GM19043 (cell line): ENCODE results near the gene ATXN7L2.
"Not testable (repeated sequence)": the region's sequence is repeated elsewhere in the genome, so short reads cannot be mapped to it uniquely, and the experiment has no call there.

Source experiments
- ATAC-seq: cut with Tn5 transposase; IDR thresholded peaks from one replicate; pipeline ENCODE4 v1.9.1; 2021; ENCODE audit warnings: low read depth; ENCODE audit not compliant: unreplicated experiment

ATXN7L2 gene, protein sequence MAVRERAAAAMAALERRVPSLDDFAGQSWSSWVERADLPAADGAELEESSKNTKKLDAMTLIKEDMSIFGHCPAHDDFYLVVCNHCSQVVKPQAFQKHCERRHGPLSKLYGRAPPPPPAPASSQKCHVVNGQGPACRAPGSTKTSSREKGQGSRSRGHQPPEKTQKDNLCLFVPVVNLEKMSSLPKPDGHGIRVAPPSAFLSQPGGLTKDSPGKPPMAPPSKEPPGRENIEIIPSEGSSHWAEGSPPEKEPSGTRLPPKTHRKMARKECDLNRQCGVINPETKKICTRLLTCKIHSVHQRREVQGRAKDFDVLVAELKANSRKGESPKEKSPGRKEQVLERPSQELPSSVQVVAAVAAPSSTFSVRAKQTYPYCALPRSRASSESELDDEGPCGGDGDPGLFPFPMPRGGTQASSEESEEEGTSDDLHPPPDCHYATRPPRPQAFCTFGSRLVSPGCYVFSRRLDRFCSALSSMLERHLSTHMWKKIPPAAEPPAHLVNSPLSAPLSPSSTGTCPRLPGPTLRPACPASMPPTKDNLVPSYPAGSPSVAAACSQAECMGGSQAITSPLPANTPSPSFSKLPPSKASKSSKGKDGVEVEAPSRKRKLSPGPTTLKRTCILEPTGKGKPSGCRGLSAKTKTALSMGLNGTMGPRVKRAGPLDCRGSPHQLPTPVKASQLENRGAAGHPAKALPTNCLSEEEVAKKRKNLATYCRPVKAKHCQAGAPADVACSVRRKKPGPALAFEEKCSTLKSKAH

DNA sequence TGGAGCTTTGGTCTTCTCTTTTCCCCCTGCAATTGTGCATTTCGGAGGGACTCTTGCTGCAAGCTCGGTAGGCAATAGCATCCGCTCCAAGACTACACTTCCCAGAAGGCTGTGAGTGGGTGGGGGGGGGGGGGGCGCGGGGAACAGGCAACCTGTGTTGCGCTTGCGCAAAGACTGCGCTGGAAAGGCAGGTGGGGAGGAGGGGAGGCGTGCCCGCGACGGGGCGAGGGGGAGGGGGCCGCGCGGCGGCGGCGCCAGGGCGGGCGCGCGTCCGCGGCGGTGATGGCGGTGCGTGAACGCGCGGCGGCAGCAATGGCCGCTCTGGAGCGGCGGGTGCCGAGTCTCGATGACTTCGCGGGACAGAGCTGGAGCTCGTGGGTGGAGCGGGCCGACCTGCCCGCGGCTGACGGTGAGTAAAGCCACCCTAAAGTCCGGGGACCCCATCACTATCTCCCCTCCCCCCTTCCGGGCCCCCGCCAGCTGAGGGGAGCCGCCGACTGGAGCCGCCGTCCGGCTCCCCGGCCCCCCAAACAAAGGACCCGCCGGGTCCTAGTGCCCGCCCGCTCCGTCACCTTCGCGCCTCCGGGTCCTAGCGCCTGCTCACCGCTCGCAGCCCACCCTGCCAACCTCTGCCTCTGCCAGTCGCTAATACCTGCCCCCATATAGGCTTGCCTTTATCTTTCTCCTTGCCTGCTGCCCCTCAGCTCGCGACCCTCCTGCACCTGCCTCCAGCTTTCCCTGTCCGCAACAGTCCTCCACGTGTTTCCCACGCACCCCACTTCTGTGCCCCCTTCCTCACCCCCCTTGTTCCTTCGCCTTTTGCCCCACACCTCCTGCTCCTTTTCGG, at the start of gene ATXN7L2:
Gene ATXN7L2, plus strand, starts transcription at position 234 of the 847 bp plus-strand sequence. Its CDS starts 49 bp downstream, at position 283.
- ATAC-seq = peak; percentile 68

DNA sequence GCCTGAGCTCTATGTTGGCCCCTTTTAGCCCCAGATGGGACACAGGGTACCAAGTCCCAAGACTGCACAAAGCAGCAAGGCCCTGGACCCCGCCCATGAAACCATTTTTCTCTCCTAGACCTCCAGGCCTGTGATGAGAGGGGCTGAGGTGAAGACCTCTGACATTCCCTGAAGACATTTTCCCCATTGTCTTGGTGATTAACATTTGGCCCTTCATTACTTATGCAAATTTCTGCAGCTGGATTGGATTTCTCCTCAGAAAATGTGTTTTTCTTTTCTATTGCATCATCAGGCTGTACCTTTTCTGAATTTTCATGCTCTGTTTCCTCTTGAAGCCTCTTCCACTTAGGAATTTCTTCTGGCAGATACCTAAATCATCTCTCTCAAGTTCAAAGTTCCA, 49.2 kb upstream of the ATXN7L2 start:
- ATAC-seq = no peak

DNA sequence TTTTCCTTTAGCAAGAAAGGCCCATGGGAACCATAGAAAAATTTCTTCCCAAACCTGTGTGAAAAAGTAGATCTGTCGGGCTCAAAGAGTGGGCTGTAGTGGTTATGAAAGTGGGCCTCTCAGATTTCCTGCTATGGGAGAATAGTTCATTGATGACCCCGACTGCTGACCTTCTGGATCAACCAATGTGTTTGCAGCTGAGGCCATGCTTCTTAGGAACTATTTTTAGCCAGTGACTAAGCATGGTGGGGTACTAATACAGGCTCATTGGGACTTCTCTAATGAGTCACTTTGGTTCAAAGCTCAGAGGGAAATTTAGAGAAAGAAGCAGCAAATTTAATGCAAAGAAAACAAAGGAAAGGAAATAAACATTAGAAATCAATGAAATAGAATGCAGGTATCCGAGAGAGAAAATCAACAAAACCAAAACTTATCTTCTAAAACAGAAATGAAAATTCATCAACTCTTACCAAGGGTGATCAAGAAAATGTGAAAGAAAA, 44.9 kb upstream of the ATXN7L2 start:
- ATAC-seq = no peak

DNA sequence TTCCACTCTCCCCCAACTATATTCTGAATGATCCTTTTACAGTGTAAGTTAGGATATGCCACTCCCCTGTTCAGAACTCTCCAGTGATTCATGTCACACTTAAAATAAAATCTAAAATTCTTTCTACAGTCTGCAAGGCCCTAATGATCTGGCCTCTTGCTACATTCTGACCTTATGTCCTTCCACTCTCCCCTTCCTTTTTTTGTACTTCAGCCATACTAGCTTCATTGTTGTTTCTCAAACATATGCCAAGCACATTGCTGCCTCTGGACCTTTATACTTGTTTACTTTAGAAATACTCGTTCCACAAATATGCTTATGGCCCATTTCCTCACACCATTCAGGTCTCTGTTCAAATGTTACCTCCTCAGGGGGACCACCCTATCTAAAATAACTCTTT, 42.6 kb upstream of the ATXN7L2 start:
- ATAC-seq = no peak

DNA sequence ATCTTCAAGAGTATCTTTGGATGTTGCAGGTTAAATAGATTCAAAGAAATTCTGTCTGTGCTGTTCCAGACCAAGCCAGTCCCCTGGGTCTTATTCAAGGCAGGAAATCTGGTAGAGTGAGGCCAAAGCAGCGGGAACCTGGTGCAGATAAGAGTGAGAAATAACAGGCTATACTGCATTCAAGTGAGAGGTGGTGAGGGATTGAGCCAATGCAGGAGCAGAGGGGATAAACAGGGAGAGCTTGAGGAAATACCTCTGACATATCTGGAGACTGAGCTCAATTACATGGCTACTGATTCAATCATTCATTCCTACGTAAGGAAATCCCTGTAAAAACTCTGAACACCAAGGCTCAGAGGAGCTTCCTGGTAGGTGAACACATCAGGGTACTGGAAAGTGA, 40.2 kb upstream of the ATXN7L2 start:
- no peak for ATAC-seq

DNA sequence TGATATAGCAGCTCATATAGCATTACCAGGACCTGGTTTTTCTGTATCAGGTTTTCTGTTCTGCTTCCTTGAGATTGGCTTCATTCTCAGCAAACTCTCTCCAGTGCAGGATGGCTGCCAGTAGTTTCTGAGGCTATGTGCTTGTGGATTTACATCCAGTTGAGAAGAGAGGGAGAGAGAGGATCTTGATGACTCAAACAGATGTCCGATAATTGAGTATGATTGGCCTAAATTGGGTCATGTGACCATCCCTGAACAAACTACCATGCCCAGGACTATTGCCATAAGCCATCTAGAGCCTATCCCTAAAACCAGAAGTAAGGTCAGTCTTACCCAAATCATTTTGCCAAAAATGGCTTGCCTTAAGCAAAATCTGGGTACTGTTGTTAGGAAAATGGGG, 39.4 kb upstream of the ATXN7L2 start:
- ATAC-seq = no peak

DNA sequence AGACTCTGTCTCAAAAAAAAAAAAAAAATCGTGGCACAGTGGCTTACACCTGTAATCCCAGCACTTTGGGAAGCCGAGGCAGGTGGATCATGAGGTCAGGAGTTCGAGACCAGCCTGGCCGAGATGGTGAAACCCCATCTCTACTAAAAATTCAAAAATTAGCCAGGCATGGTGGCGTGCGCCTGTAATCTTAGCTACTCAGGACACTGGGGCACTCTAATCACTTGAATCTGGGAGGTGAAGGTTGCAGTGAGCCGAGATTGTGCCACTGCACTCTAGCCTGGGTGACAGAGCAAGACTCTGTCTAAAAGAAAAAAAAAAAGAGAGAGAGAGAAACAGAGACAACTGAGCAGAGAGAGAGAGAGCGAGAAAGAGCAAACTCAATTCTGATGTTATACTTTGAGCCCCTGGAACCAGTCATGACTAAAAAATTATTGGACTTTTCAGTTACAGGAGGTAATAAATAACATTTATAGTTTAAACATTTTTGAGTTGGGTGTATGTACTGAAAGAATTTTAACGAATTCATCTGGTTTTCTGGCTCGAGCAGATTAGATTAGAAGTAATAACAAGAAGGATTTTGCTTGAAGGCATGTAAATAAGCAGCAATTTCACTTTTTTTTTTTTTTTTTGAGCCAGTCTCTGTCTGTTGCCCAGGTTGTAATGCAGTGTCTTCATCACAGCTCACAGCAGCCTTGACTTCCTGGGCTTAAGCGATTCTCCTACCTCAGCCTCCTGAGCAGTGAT, 37.6 kb upstream of the ATXN7L2 start:
- not testable (repeated sequence) for ATAC-seq

DNA sequence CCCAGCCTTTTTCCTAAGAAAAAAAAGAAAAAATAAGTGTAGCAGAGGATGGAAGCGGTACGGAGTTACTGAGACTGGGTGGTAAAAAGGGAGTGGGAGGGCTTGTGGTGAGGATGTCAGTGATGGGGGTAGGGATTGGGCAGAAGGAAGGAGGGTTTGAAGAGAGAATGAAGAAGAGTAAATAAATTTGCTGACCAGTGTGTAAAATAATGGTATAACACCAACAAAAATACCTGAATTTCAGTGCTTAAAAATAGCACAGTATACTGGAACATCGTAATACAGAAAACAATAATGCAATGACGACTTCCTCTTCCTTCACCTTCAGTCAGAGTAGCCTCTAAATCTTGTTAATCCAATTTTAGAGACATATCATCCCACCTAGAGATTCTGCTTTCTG, 36.2 kb upstream of the ATXN7L2 start:
- no peak for ATAC-seq

DNA sequence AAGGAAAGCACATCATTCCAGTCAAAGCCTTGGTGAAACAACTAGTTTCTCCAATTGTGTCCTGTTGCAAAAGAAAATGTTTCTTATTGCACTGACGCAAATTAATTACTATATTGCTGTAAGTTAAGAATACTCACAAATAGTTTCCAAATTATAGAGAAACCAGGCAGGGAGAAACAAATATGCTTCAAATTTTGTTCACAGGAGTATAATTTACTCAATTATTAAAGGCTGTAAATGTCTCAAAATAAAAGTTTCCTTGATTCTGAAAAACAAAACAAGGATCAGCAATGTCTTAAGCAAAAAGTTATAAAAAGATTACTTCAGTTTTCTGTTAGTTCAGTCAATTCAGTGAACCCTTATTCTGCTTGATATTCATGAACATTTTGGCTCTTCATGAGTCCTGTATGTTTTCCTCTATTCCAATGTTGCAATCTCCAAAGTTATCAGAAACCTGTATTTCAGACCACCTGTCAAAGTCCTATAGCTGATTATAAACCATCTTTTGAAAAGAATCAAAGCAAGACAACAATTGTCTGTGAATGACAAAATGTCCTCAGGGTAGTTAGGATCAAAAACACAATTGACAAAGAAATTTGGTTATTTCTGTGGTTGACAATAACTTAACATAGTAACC, 29.1 kb upstream of the ATXN7L2 start:
- no peak for ATAC-seq

DNA sequence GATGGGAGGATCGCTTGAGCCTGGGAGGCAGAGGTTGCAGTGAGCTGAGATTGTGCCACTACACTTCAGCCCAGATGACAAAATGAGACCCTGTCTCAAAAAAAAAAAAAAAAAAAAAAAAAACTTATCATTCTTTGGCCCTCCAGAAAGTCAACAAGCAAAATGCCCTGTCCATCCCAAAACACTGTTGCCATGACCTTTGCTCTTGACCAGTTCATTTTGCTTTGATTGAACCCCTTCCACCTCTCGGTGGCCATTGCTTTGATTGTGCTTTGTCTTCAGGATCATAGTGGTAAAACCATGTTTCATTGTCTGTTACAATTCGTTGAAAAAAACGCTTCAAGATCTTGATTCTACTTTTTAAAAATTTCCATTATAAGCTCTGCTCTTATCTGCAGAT, 25.9 kb upstream of the ATXN7L2 start:
- no peak for ATAC-seq

DNA sequence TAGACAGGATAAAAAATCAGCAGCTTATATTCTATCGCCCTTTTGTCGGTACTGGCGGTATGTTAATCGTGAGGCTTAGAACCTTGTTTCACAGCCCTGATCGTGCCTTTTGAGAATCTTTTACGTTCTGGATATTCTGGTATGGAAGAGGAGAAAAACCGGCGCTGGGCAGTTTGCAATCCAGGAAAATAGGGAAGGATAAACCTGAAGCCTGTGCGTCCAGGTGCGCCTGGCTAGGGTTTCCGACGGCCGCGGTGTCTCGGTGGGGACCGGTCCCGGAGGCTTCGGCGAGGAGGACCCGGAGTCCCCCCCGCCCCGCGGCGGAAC, 17.6 kb upstream of the ATXN7L2 start:
- no peak for ATAC-seq

DNA sequence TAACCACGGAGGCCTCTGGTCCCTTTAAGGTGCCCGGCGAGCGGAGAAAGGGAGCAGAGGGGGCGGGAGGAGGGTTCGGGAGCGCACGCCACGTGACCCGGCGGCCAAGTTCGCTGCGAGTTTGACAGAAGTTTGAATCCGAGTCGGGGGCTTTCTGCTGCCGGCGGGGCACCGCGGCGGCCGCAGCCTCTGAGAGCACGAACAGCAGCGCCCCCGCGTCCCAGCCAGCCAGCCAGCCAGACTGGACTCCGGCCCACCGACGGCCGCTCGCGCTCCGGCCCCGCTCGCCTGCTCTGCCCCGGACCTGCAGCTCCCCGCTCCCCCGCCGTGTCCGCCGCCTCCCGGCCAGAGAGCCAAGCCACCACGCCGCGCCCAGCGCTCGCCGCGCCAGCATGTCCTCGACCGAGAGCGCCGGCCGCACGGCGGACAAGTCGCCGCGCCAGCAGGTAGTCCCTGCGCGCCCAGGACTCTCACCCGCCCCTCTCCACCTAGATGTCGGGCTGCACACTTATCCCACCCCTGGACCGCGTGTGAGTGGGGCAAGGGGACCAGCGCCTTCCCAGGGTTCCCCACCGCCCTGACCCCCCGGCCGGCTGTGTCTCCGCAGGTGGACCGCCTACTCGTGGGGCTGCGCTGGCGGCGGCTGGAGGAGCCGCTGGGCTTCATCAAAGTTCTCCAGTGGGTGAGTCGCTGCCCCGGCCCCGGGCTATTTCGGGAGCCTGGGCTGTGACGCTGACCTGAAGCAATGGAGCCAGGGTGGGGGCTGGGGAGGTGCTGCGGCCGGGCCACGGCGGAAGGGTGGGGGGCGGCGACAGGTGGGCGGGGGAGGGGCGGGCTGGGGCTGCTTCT, 17.0 kb upstream of the ATXN7L2 start, which contains the start of gene SYPL2:
Gene SYPL2, plus strand, starts transcription at position 95 of the 849 bp plus-strand sequence. Its CDS starts 298 bp downstream, at position 393.
- no peak for ATAC-seq

DNA sequence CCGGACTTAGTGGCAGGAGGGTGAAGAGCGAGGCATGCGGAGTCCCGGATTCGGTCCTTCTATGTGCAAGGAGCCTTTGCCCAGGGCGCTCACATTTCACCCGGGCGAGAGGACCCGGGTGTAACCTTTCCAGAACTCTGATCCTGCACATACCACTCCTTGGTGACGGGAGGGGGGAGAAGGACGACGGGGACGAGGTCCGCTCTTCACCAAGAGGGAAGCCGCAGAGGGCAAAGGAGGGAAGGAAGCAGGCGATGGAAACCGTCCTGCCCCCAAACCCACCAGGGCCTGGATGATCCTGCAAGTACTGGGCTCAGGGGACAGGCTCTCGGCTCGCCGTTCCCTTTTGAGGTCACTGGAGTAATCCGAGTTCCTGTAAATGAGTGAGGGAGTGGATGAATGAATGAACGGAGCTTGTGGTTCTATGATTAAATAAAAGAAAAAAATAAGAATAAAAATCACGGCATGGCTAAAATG, 16.4 kb upstream of the ATXN7L2 start:
- no peak for ATAC-seq

DNA sequence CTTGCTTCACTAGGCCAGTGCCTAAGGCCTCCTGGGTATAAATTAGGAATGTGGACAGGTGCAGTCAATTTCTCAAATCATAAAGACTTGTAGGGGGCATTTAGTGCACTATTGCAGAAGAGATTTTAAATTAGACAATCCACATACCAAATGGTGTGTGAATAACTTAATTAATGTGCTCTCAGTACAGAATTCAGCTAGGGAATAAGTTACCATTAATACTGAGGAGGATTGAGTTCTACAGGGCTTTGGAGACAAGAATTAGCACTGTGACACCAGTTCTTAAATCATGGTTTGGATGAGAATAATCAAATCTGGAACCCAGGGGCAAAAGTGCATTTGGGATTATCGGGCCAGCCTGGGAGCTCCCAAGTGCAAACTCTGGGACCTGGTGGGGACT, 15.6 kb upstream of the ATXN7L2 start:
- ATAC-seq = no peak

DNA sequence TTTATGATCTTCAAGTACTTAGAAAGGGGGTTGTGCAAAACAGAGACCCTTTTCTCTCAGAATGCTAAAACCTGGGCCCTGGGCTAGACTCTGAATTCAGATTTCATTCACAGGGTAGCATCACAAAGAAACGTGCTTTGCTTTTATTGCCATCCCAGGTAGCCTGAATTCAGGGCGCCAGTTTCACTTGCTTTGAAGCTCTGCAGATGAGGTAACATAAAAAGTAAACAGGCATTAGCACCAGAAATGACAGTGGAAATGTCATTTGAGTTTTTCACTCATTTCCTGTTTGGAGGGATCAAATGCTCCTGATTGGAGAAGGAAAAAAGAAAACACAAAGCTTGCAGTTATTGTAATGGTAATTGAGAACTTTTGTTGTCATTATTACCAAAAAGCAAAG, 14.8 kb upstream of the ATXN7L2 start:
- ATAC-seq = no peak

DNA sequence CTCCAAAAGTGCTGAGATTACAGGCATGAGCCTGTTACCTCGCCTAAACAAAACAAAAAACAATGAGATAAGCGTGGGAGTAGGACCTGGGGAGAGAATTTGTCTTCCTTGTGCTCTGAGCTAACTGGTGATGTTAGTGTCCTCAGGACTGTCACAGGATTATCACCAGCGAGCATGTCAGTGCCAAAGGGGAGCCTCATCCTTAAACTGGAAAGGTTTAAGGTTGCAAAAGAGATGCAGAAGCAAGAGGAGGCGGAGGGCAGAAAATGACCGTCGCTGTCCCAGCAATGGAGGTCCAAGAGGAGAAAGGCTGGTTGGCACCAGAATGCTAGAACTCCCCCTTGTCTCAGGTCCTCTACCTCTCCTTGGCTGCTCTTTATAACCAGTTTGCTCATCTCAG, 13.5 kb upstream of the ATXN7L2 start:
- ATAC-seq = no peak

DNA sequence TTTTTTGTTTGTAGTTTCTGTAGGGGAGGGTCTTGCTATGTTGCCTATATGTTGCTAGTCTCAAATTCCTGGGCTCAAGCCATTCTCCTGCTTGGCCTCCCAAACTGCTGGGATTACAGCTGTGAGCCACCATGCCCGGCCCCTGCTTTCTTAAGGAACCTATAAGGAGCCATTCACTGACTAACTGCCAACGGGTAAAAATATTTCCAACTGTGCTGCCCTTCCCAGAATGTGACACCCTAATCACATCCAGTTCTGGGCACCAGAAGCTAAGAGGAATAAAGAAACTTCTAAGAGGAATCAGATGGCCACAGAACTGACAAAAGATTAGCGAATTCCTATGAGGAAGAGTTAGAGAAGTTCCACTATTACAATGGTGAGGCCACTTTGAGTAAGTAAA, 10.9 kb upstream of the ATXN7L2 start:
- ATAC-seq = no peak

DNA sequence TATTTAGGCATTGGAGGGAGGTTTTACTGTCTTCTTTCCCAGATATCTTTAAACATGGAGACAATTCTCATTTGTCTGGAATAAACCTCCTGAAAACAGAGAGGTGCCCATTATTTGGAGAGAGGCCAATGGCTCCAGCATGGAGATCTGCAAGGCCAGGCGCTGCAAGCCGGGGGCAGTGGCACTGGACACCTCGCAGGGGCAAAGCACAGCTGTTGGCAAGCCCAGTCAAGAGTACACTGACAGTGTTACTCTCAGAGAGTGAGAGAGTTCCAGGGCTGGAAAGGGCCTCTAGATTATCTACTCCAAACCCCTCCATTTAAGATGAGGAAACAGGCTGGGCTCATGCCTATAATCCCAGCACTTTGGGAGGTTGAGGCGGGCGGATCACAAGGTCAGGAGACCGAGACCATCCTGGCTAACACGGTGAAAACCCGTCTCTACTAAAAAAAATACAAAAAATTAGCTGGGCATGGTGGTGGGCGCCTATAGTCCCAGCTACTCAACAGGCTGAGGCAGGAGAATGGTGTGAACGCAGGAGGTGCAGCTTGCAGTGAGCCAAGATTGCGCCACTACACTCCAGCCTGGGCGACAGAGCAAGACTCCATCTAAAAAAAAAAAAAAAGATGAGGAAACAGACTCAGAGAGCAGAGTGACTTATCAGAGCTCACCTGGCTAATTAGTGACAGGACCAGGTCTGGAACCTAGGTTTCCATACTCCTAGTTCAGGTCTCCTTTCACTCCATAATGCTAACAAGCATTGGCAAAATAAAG, 10.2 kb upstream of the ATXN7L2 start:
- not testable (repeated sequence) for ATAC-seq
